Gastroesophageal sphincter (tissue), 3 donors: ENCODE data around the gene DCBLD1.

ENCODE experiments used
- EP300 ChIP-seq: sonication (generic); formaldehyde crosslinking; IDR thresholded peaks from one replicate; pipeline ENCODE4 v1.6.1; 2017; ENCODE audit warnings: antibody characterized with exemption, mild to moderate bottlenecking
- TF ChIP-seq, protein P1 (sequence below), 4 experiments: fragments of 200-600 bp in 2 of 4; fragments of 450-650 bp in 2 of 4; sonication (generic) in 1 of 4; IDR thresholded peaks; one replicate each; pipeline ENCODE4 v1.5.1; 2017 to 2019; ENCODE audit warnings: antibody characterized with exemption in 4 of 4, mild to moderate bottlenecking in 2 of 4, moderate library complexity in 2 of 4

DNA sequence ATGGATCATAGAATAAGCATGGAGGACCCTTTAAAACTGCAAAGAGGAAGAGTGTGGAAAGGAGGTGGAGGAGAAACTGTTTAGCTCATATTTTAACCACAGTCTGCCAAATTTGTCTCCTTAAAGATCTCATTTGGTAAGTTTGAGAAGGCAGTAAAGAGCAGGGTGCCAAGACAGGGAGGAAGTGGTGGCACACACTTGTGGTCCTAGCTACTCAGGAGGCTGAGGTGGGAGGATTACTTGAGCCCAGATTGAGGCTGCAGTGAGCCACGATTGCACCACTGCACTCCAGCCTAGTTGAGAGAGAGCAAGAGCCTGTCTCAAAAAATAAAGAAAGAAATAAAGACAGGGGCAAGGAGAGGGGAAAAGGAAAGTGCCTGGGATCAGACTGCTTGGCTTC lies 16.8 kb upstream of the DCBLD1 start:
- TF ChIP-seq, protein P1, sequence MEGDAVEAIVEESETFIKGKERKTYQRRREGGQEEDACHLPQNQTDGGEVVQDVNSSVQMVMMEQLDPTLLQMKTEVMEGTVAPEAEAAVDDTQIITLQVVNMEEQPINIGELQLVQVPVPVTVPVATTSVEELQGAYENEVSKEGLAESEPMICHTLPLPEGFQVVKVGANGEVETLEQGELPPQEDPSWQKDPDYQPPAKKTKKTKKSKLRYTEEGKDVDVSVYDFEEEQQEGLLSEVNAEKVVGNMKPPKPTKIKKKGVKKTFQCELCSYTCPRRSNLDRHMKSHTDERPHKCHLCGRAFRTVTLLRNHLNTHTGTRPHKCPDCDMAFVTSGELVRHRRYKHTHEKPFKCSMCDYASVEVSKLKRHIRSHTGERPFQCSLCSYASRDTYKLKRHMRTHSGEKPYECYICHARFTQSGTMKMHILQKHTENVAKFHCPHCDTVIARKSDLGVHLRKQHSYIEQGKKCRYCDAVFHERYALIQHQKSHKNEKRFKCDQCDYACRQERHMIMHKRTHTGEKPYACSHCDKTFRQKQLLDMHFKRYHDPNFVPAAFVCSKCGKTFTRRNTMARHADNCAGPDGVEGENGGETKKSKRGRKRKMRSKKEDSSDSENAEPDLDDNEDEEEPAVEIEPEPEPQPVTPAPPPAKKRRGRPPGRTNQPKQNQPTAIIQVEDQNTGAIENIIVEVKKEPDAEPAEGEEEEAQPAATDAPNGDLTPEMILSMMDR (IDR thresholded peaks at IDR 0.05): no peak
- no peak for TF ChIP-seq EP300
